HG02938 (cell line): ENCODE results near the gene TMIGD1.

Source experiments
- ATAC-seq: cut with Tn5 transposase; IDR thresholded peaks from one replicate; pipeline ENCODE4 v1.9.1; 2021; ENCODE audit warnings: mild to moderate bottlenecking, moderate library complexity; ENCODE audit not compliant: unreplicated experiment

TMIGD1 gene

DNA sequence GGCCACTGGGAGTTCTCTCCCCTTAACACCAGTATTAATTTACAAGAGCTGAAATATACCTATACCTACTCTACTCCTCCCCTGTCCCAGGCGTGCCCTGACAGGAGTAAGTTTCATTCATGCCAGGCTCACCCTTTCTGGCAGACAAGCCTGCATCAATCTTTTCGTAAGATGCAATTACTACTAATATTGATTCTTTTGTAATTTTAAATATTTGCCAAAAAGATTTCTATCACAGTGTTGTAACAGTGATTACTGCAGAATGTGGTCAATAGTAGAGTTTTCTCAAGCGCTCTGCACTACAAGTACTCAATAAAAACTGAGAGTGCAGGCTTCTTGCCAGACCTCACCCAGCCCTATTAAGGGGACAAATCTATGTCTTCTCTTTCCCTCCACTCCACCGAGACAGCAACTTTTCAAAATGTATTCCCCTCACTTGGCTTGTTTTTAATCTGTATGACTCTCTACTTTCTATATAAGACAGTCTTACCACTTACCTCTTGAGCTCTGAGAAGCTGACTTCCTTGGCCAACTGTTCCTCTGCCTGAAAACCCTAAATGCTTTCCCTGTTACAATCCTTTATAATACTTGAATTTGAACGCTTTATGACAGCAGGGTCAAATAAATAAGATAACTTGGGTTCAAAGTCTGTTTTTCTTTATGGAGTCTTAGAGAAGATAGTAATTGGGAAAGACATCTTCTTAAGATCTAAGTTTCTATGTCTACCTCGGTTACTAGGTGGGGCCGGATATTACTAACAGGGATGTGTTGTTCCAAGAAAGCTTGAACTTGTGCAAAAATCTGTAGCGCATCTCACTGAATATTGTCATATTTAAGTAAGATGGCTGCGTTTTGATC is at the start of gene TMIGD1:
Gene TMIGD1, minus strand, starts transcription at position 555 of the 858 bp plus-strand sequence. CDS start 1,924 bp downstream, outside the sequence.
- no peak for ATAC-seq

DNA sequence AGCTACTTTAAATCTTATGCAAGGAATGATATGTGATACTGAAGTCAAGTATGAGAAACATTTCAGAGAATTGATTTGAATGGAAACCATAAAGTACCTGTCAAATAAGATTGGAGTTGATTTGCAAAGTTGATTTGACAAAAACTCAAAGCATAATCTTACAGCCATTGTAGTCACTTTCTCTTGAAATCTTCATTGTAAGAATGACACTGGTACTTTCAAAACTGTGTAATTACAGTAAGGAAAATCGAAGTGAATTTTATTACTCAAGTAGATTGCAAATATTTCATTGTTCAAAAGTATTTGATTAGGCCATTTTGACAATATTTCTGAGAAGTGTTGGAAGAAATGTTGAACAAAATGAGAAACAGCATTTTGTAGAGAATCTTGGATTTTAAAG is 48.5 kb upstream of the TMIGD1 start:
- no peak for ATAC-seq

- ATAC-seq = no peak
Observed at GRCh38 chr17:30381340-30381659, 47.4 kb upstream of the TMIGD1 start.

DNA sequence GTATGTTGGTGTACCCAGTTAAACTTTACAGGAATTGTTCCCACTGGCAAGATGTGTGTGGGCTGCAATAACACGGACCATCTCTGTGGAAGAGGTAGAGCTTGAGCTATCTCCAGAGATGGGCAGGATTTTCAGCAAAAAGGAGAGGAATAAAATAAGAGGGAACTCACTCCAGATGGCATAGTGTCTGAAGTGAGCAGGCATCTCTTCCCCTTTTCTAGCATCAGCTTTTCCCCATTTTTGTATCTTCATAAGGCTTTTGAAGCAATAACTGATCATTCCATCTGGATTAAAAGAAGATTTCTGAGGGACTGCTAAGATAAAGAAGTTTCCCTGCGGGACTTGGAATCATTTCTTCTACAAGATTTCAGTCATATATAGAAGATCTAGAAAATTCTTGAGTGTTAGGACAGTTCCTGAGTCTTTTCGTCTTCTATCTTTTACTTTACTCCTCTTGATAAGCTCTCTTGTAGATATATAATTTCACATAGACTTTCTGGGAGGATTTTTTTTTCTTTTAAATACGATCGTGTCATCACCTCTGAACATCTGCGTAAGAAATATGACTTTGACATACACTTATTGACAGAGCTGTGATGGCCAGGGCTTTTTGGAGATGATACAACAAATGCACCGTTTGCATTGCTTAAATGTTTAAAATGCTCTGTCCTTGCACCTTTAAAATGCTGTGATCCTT is 46.9 kb upstream of the TMIGD1 start:
- no peak for ATAC-seq

- ATAC-seq = peak; percentile 43
Observed at GRCh38 chr17:30379903-30380381, 46.1 kb upstream of the TMIGD1 start.

DNA sequence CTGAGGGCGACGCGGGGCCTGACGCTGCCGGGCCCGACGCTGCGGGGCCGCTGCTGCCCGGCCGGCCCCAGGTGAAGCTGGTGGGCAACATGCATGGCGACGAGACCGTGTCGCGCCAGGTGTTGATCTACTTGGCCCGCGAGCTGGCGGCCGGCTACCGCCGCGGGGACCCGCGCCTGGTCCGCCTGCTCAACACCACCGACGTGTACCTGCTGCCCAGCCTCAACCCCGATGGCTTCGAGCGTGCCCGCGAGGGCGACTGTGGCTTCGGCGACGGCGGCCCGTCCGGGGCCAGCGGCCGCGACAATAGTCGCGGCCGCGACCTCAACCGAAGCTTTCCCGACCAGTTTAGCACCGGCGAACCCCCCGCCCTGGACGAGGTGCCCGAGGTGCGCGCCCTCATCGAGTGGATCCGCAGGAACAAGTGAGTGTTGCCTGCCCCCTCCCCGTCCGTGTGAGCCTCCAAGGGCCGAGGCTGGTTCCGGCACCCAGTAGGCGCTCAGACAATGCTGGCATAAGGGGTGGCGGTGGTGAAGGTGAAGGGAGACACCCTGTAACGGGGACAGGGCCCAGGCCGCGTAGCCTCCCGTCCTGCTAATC is 45.5 kb upstream of the TMIGD1 start:
- ATAC-seq = peak; percentile 10

DNA sequence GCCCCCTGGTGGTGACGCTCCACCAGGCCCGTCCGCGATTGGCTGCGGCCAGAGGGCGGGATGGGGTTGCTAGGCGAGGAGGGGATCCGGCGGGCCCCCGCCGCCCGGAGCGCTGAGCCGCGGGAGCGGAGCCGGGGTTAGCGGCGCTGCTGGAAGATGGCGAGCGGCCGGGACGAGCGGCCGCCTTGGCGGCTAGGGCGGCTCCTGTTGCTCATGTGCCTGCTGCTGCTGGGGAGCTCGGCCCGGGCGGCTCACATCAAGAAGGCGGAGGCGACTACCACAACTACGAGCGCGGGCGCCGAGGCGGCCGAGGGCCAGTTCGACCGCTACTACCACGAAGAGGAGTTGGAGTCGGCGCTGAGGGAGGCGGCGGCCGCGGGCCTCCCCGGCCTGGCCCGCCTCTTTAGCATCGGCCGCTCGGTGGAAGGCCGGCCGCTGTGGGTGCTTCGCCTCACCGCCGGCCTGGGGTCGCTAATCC is 45.0 kb upstream of the TMIGD1 start, which contains the start of gene CPD:
Gene CPD, plus strand, starts transcription at position 103 of the 478 bp plus-strand sequence. Its CDS starts 54 bp downstream, at position 157.
- ATAC-seq = peak; percentile 71

GRCh38 chr17:30378241-30378824 is 44.5 kb upstream of the TMIGD1 start:
- ATAC-seq = no peak

DNA sequence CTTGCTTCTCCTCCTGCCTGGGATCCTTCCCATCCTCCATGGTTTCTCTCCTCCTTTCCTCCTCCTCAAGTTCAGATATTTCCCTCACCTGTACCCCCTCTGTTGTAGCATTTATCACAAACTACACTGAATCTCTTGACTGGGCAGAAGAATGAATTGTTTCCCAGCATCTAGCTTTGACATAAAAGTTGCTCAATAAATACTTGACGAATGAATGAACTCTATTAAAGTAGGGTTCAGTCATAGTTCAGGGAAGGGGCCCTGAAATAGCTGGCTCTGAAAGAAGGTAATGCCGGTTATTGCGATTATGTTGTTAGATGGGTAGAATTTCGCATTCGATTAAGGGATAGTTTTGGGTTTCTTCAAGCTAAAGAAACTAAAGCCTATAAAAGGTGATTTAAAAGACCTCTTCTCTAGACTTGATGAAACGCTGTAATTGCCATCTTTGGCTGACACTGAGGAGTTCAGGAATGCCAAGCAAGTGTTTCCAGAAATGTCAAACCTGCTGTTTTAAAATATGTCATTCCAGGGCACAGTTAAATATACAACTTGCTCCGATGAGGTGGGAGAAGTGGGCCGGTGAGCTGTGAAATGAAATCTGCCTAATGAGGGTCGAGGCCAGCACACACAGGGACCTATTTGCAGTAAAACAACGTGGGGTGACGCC is 43.9 kb upstream of the TMIGD1 start:
- no peak for ATAC-seq

- ATAC-seq = no peak
Observed at GRCh38 chr17:30376621-30377452, 43.0 kb upstream of the TMIGD1 start.

DNA sequence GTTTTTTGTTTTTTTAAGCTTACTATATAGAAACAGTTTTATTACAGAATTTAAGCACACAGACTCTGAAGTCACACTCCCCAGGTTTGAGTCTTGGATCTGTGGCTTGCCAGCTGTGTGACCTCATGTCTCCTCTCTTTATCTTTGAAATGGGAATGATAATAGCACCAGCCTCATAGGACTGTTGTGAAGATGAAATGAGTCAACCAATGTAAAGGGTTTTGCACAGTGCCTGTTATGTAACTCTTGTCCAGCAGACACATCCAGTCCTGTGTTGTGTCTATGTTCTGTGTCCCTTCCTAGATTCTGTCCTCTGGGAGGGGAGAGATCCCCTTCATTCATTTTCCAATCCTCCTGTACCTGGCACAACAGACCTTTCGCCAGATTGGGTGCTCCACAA is 41.8 kb upstream of the TMIGD1 start:
- no peak for ATAC-seq

DNA sequence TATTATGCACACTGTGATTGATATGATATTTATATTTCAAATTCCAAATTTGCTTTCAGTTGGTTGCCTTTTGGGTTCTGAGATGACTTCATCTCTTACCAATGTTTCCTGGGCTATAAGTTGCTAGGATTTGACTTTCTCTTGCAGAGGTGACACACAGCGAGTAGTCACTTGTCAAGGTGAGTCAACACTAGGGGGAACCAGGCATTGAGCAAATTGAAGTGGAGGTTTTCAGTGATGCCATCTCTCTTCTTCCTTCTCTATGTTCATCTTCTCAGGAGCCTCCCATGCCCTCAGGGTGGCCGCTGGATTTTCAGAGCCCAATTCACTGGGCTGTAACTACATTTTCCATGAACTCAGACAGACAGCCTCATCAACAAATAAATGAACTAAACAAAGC is 38.9 kb upstream of the TMIGD1 start:
- no peak for ATAC-seq

DNA sequence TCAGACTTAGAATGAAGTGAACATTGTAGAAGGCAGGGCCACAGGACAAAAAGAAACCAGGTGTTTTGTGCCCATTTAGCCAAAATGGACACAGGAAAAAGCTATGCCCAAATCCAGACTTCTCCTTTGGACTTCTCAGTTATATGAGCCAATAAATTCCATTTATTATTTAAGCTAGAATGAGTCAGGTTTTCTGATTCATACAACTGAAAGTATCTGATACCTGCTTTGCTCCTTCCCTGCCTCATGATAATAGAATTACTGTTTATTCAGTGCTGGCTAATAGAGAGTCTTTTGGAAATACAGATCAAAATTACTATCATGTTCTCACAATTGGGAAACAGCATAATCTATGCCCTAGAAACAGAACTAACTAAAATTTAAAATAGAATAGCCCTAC is 36.1 kb upstream of the TMIGD1 start:
- ATAC-seq = no peak

- no peak for ATAC-seq
Observed at GRCh38 chr17:30368912-30369720, 35.3 kb upstream of the TMIGD1 start.

- ATAC-seq = no peak
Observed at GRCh38 chr17:30366536-30366935, 32.7 kb upstream of the TMIGD1 start.

GRCh38 chr17:30363715-30364202 is 29.9 kb upstream of the TMIGD1 start:
- peak; percentile 67 for ATAC-seq

- ATAC-seq = no peak
Observed at GRCh38 chr17:30361766-30362279, 28.0 kb upstream of the TMIGD1 start.

- no peak for ATAC-seq
Observed at GRCh38 chr17:30360086-30360808, 26.4 kb upstream of the TMIGD1 start.
